Germinal center (tissue), 1 donor: ENCODE data around the gene GPX2.
A peak's percentile ranks its signal among the peaks of the same experiment; 100 is the strongest.

ENCODE experiments used
- DNase-seq: peaks from one replicate; pipeline ENCODE4 v3.0.0; 2012; ENCODE audit warnings: mixed read lengths, low spot score

Gene GPX2

GRCh38 chr14:64960762-64961276 lies 18.3 kb upstream of the GPX2 start:
- DNase-seq: no peak

GRCh38 chr14:64958743-64959142 lies 16.2 kb upstream of the GPX2 start:
- DNase-seq: no peak

GRCh38 chr14:64958201-64958600 lies 15.7 kb upstream of the GPX2 start:
- DNase-seq: no peak

GRCh38 chr14:64956697-64957406 lies 14.3 kb upstream of the GPX2 start:
- no peak for DNase-seq

- no peak for DNase-seq
These were observed 12.8 kb upstream of the GPX2 start for GRCh38 chr14:64955297-64955696.

GRCh38 chr14:64954491-64955240 lies 12.1 kb upstream of the GPX2 start:
- DNase-seq: no peak

GRCh38 chr14:64953661-64954060 lies 11.1 kb upstream of the GPX2 start:
- DNase-seq: no peak

GRCh38 chr14:64953310-64953654 lies 10.7 kb upstream of the GPX2 start:
- no peak for DNase-seq

- DNase-seq: peak; percentile 29
These were observed 10.2 kb upstream of the GPX2 start for GRCh38 chr14:64952598-64953309.

- DNase-seq: no peak
These were observed 9.2 kb upstream of the GPX2 start for GRCh38 chr14:64951724-64952123.

GRCh38 chr14:64951291-64951690 lies 8.7 kb upstream of the GPX2 start:
- DNase-seq: no peak

- no peak for DNase-seq
These were observed 8.3 kb upstream of the GPX2 start for GRCh38 chr14:64950889-64951288.

GRCh38 chr14:64948612-64949210 lies 6.2 kb upstream of the GPX2 start:
- DNase-seq: no peak

- no peak for DNase-seq
These were observed 5.4 kb upstream of the GPX2 start for GRCh38 chr14:64947710-64948611.

- DNase-seq: no peak
These were observed 3.9 kb upstream of the GPX2 start for GRCh38 chr14:64946310-64947045.

- DNase-seq: no peak
These were observed 3.1 kb upstream of the GPX2 start for GRCh38 chr14:64945431-64946178.

- no peak for DNase-seq
These were observed 2.3 kb upstream of the GPX2 start for GRCh38 chr14:64944861-64945260.

GRCh38 chr14:64944041-64944440 lies 1.5 kb upstream of the GPX2 start:
- no peak for DNase-seq

GRCh38 chr14:64943556-64943955 lies 1.0 kb upstream of the GPX2 start:
- no peak for DNase-seq

- no peak for DNase-seq
These were observed 2.1 kb downstream of the GPX2 start for GRCh38 chr14:64940336-64940910.
